ENCODE results near the gene NSD1. TPM values are rescaled to one million over a fixed set of nuclear protein-coding genes. Genes with fewer than 3 reads are reported as not detected.

The NSD1 gene
- total and polyA plus RNA-seq, 2 of the 8 experiments (the other 6 are each of a cell fraction or from before 2014, with no cell fraction given) = 22.8 to 168 TPM

DNA sequence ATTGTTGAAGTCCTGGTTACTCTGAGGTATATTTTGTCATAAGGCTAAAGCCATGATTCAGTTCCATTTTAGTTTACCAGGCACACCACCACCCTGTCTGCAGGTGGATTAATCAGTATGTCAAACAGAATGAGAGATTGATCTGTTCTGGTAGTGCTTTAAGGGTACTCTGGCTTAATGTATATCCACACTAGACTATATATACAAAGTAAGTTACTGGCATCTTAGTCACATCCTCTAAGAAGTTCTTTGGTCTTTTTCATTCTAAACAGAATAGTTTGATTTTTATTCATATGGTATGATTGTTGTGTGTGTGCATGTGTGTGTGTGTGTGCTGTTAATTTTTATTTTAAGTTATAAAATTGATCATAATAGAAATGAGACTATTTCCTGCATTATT is 108.2 kb downstream of the NSD1 start:
- H3K79me2 ChIP-seq (ENCODE audit: control insufficient read depth in 1 of 2, insufficient read depth in 2 of 2, low read length in 2 of 2) = peaks cover 0 to 18% of the 10 kb centered on the region in 2 experiments; a peak in 2 of 4 replicates
- H2BK5ac ChIP-seq (ENCODE audit: low read depth, low read length) = no peak overlapping the region
- H2BK20ac ChIP-seq (ENCODE audit: low read length) = no peak overlapping the region
- H3K4me1 ChIP-seq (replicated peaks in 1 of 4; ENCODE audit: control insufficient read depth in 3 of 4, insufficient read depth in 4 of 4, low read length in 3 of 4) = no peaks in the 10 kb centered on the region
- no peak overlapping the region for H3K9ac ChIP-seq (replicated peaks in 1 of 4; ENCODE audit: extremely low read depth in 1 of 4, low read depth in 3 of 4, low read length in 3 of 4)
- H4K91ac ChIP-seq (replicated peaks; ENCODE audit: insufficient read length, low read length) = no peak overlapping the region
- POLR2A ChIA-PET (ENCODE audit: partially characterized antibody) = no interaction called here
- H3K9me3 ChIP-seq (ENCODE audit: insufficient read depth in 2 of 2, low read depth in 1 of 2, low read length in 1 of 2) = no peaks in the 10 kb centered on the region
- DNase-seq (ENCODE audit: low read depth in 1 of 2, low spot score in 2 of 2) (no peak), FAIRE-seq (no peak)
- H4K5ac ChIP-seq (ENCODE audit: insufficient read length, low read depth, low read length) = no peak overlapping the region
- no peaks in the 10 kb centered on the region for H3K23me2 ChIP-seq (ENCODE audit: low read depth, low read length)
- H3K4ac ChIP-seq (replicated peaks; ENCODE audit: insufficient read length, low read depth, low read length) = no peak overlapping the region
- H3K36me3 ChIP-seq (ENCODE audit: control insufficient read depth in 2 of 4, insufficient read depth in 4 of 4, low read length in 3 of 4) = peaks cover 18 to 81% (median 50%) of the 10 kb centered on the region in 4 experiments
- no peak overlapping the region for H3K4me3 ChIP-seq (ENCODE audit: extremely low read depth in 1 of 4, insufficient read depth in 2 of 4, low read depth in 3 of 4, low read length in 4 of 4)
- no peak overlapping the region for H3K27ac ChIP-seq (ENCODE audit: low read depth, low read length)
- H3K18ac ChIP-seq (ENCODE audit: extremely low read depth, low read length) = no peak overlapping the region
- peaks cover 3% of the 10 kb centered on the region in 2 experiments for H4K20me1 ChIP-seq (replicated peaks in 1 of 2; ENCODE audit: control insufficient read depth in 1 of 2, insufficient read depth in 2 of 2, low read length in 2 of 2)
- H3K23ac ChIP-seq (ENCODE audit: insufficient read length) = no peak overlapping the region
- H3K79me1 ChIP-seq (ENCODE audit: low read depth, low read length) = 0 out of 2 replicates have a peak, but pooled peaks cover 3% of the 10 kb centered on the region
- H3K14ac ChIP-seq (ENCODE audit: insufficient read length) = no peak overlapping the region
- CTCF ChIA-PET (ENCODE audit: partially characterized antibody) = interaction anchor here (1.6 kb wide), 1 partner anchor 11 kb away, joined by 4 read pairs; no protein-coding TSS in a partner anchor
- no peak overlapping the region for H2AFZ ChIP-seq (ENCODE audit: low read length)
- no peak overlapping the region for H2AK5ac ChIP-seq (ENCODE audit: low read depth, low read length)
- H3K27me3 ChIP-seq (replicated peaks in 1 of 4; ENCODE audit: control insufficient read depth in 3 of 4, extremely low read depth in 1 of 4, insufficient read depth in 3 of 4, low read length in 3 of 4) = no peaks in the 10 kb centered on the region
- no peak overlapping the region for H4K8ac ChIP-seq (ENCODE audit: extremely low read depth, insufficient read depth, low read length)
- no peak overlapping the region for H3K4me2 ChIP-seq (ENCODE audit: insufficient read depth in 1 of 2, low read depth in 2 of 2, low read length in 2 of 2)
- no peak overlapping the region for H3K56ac ChIP-seq (replicated peaks; ENCODE audit: insufficient read length, low read depth, low read length)
- no peak overlapping the region for H2BK120ac ChIP-seq (replicated peaks; ENCODE audit: low read depth, low read length)
- H2BK12ac ChIP-seq (ENCODE audit: low read depth, low read length) = no peak overlapping the region
- H2BK15ac ChIP-seq (ENCODE audit: low read length) = no peak overlapping the region
- TF ChIP-seq TCF12 (IDR thresholded peaks at IDR 0.05; ENCODE audit: low read depth, low read length) (no peak), RXRA (IDR thresholded peaks at IDR 0.05; ENCODE audit: insufficient read depth, low read depth, low read length) (no peak), ZNF274 (IDR thresholded peaks at IDR 0.05; ENCODE audit: borderline replicate concordance, extremely low read depth, low read length) (no peak), CHD2 (IDR thresholded peaks at IDR 0.05; ENCODE audit: low read length) (no peak), EP300 (IDR thresholded peaks at IDR 0.05; ENCODE audit: borderline replicate concordance in 1 of 2, low read depth in 2 of 2, low read length in 2 of 2) (no peak), HDAC6 (IDR thresholded peaks at IDR 0.05; ENCODE audit: low read depth, low read length) (no peak), SIX5 (IDR thresholded peaks at IDR 0.05; ENCODE audit: low read depth, low read length) (no peak), KDM4A (IDR thresholded peaks at IDR 0.05; ENCODE audit: low read depth, low read length, severe bottlenecking) (no peak), TAF7 (optimal IDR thresholded peaks at IDR 0.05; ENCODE audit: borderline replicate concordance, low read depth, low read length) (no peak), USF2 (IDR thresholded peaks at IDR 0.05; ENCODE audit: low read length) (no peak), NANOG (IDR thresholded peaks at IDR 0.05; ENCODE audit: insufficient read depth, low read depth, low read length, poor library complexity, severe bottlenecking) (no peak), SIN3A (conservative IDR thresholded peaks at IDR 0.05 in 1 of 2, IDR thresholded peaks at IDR 0.05 in 1 of 2; ENCODE audit: low read depth in 1 of 2, low read length in 2 of 2) (no peak), SIRT6 (IDR thresholded peaks at IDR 0.05; ENCODE audit: low read length) (no peak), SRF (IDR thresholded peaks at IDR 0.05; ENCODE audit: low read depth, low read length) (no peak)
